Chondrocyte (in vitro differentiated cells): ENCODE data around the gene ZNF771. TPM values are rescaled to one million over a fixed set of nuclear protein-coding genes. Genes with fewer than 3 reads are reported as not detected.

Source experiments
- DNase-seq: peaks from one replicate; pipeline ENCODE4 v3.0.0; 2021; ENCODE audit warnings: mixed read lengths, low spot score
- H3K27ac Mint-ChIP-seq: one replicate; pipeline ENCODE4 v1.8.0; 2021; ENCODE audit warnings: mild to moderate bottlenecking, moderate library complexity, mixed read lengths; ENCODE audit not compliant: unreplicated experiment
- H3K27me3 Mint-ChIP-seq: 2 replicates; pipeline ENCODE4 v1.8.0; 2021; ENCODE audit warnings: low read depth, mixed read lengths
- H3K36me3 Mint-ChIP-seq: 2 replicates; pipeline ENCODE4 v1.8.0; 2021; ENCODE audit warnings: low read depth, mixed read lengths
- H3K4me1 Mint-ChIP-seq: 2 replicates; pipeline ENCODE4 v1.8.0; 2021; ENCODE audit warnings: low read depth, mild to moderate bottlenecking, mixed read lengths
- H3K4me3 Mint-ChIP-seq: one replicate; pipeline ENCODE4 v1.8.0; 2021; ENCODE audit warnings: mild to moderate bottlenecking, moderate library complexity, mixed read lengths; ENCODE audit not compliant: unreplicated experiment
- H3K9me3 Mint-ChIP-seq: 2 replicates; pipeline ENCODE4 v1.8.0; 2021; ENCODE audit warnings: low read depth, mixed read lengths
- total RNA-seq: library from RNA; stranded (reverse); gene quantifications from 3 replicates; pipeline ENCODE4 v1.2.1, GENCODE V29; 2021
- TF ChIP-seq, protein P1 (sequence below): fragments of 200-600 bp; sonication (generic); IDR thresholded peaks from 2 replicates; pipeline ENCODE4 v1.5.0; 2021; ENCODE audit warnings: antibody characterized with exemption, mild to moderate bottlenecking, moderate library complexity

ZNF771 gene
- total RNA-seq, 1 donor from 2014 or later = 10.2 TPM

DNA sequence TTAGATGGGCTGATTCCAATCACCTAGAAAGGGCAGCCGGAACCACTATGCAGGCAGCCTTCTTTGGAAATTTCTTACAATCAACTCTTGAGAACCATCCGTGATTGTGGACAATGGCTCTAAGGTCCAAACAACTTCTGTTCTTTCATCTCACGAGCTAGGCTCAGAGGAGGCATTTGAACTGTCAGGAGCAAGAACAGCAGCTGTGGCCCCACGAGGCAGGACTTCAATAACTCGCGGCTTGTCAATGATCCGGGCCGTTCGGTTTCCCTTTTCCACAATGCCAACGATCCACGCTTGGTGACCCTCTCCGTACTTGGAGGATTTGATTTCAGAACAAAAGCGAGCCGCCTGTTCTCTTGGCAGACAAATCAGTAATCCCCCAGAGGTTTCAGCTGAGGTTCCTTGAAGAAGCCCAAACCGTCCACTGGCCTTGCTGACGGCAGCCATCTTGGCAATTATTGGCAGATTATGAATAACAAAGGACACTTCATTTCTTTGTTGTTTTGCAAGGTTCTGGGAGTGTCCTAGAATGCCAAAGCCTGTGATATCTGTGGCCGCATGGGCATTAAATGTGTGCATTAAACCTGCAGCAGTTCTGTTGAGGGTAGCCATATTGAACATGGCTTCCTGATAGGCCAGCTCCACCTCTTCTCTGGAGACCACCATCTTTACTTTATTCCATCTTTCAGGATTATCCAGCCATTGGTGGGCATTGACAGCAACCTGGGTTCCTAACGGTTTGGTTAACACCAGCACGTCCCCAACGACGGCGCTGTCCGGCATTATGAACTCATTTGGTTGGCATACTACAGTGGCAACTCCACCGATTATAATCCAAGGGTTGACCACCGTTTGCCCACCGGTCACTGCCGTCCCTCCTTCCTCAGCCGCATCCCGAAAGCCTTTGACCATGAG lies 37.1 kb downstream of the ZNF771 start:
- TF ChIP-seq, protein P1, sequence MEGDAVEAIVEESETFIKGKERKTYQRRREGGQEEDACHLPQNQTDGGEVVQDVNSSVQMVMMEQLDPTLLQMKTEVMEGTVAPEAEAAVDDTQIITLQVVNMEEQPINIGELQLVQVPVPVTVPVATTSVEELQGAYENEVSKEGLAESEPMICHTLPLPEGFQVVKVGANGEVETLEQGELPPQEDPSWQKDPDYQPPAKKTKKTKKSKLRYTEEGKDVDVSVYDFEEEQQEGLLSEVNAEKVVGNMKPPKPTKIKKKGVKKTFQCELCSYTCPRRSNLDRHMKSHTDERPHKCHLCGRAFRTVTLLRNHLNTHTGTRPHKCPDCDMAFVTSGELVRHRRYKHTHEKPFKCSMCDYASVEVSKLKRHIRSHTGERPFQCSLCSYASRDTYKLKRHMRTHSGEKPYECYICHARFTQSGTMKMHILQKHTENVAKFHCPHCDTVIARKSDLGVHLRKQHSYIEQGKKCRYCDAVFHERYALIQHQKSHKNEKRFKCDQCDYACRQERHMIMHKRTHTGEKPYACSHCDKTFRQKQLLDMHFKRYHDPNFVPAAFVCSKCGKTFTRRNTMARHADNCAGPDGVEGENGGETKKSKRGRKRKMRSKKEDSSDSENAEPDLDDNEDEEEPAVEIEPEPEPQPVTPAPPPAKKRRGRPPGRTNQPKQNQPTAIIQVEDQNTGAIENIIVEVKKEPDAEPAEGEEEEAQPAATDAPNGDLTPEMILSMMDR = no peak
- Mint-ChIP-seq H3K36me3 (peaks cover 14% of the 10 kb centered on the region), H3K27ac (peak overlapping the region; percentile 75), H3K4me3 (peak overlapping the region; percentile 75), H3K9me3 (peaks cover 4% of the 10 kb centered on the region), H3K27me3 (no peaks in the 10 kb centered on the region), H3K4me1 (peaks cover 29% of the 10 kb centered on the region)
- no peak for DNase-seq

DNA sequence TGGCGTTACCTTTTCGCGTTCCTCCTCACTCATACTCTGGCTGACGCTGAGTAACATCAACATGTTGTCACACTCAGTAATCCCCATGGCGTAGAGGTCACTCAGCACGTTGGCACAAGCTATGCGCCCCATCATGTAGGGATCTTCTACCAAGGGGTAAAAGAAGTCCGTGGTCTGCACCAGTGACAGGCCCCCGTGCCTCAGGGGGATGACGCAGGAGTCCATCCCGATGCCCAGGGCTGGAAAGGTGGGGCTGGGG lies 37.7 kb downstream of the ZNF771 start:
- Mint-ChIP-seq H3K4me1 (peaks cover 29% of the 10 kb centered on the region), H3K27ac (peak overlapping the region; percentile 75), H3K4me3 (peak overlapping the region; percentile 75), H3K9me3 (peaks cover 4% of the 10 kb centered on the region), H3K36me3 (peaks cover 14% of the 10 kb centered on the region), H3K27me3 (no peaks in the 10 kb centered on the region)
- no peak for DNase-seq
- TF ChIP-seq, protein P1 = no peak

GRCh38 chr16:30445408-30446202 lies 38.2 kb downstream of the ZNF771 start, which contains the start of gene SEPHS2:
Gene SEPHS2, minus strand, starts transcription at chr16:30445874. Its CDS starts 147 bp downstream, at chr16:30445727.
- Mint-ChIP-seq H3K36me3 (peaks cover 14% of the 10 kb centered on the region), H3K9me3 (peaks cover 4% of the 10 kb centered on the region), H3K4me1 (peaks cover 29% of the 10 kb centered on the region), H3K27me3 (no peaks in the 10 kb centered on the region), H3K4me3 (peak within 1 kb of the TSS; percentile 75), H3K27ac (peak within 1 kb of the TSS; percentile 97)
- DNase-seq = peak; percentile 95
- TF ChIP-seq, protein P1 = peak; percentile 81

GRCh38 chr16:30446203-30446595 lies 38.8 kb downstream of the ZNF771 start:
- Mint-ChIP-seq H3K36me3 (peaks cover 14% of the 10 kb centered on the region), H3K27me3 (no peaks in the 10 kb centered on the region), H3K27ac (peak overlapping the region; percentile 97), H3K4me3 (peak overlapping the region; percentile 75), H3K9me3 (peaks cover 4% of the 10 kb centered on the region), H3K4me1 (peaks cover 29% of the 10 kb centered on the region)
- TF ChIP-seq, protein P1 = no peak
- no peak for DNase-seq

DNA sequence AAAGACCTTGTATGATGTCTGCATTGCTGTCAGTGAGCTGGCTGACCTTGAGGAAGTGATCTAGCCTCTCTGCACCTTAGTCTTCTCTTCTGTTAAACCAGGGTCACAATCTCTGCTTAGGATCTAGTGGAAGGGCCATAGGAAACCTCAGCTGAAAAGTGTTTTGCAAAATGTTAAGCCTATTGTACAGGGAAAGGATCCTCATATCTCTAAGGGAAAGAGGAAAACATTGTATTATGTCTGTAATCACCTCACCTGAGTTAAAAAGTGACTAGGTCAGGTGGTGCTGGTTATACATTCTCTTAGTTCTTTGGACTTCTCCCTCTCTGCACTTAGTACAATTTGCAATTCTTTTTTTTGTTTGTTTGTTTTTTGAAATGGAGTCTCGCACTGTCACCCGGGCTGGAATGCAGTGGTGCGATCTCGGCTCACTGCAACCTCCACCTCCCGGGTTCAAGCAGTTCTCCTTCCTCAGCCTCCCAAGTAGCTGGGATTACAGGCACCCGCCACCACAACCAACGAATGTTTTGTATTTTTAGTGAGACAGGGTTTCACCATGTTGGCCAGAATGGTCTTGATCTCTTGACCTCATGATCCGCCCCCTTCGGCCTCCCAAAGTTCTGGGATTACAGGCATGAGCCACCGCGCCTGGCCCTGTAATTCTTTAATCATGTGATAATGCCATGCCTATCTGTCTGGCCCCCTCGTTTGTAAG lies 40.3 kb downstream of the ZNF771 start:
- Mint-ChIP-seq H3K36me3 (peaks cover 14% of the 10 kb centered on the region), H3K27me3 (no peaks in the 10 kb centered on the region), H3K9me3 (peaks cover 4% of the 10 kb centered on the region), H3K4me1 (peaks cover 29% of the 10 kb centered on the region), H3K4me3 (no peak overlapping the region), H3K27ac (no peak overlapping the region)
- TF ChIP-seq, protein P1 = no peak
- DNase-seq = no peak
